Activated naive CD4-positive, alpha-beta T cell treated with anti-CD3 and anti-CD28 coated beads, Interleukin-2, amount 50 U/mL, for 16 hours (primary cell): ENCODE measurements around the gene ADCK2.
A peak's percentile ranks its signal among the peaks of the same experiment; 100 is the strongest.
"Not testable (repeated sequence)": the region's sequence is repeated elsewhere in the genome, so short reads cannot be mapped to it uniquely, and the experiment has no call there.

Experiments
- DNase-seq: peaks from one replicate; pipeline ENCODE4 v3.0.0-alpha.2; 2020

ADCK2 gene, protein sequence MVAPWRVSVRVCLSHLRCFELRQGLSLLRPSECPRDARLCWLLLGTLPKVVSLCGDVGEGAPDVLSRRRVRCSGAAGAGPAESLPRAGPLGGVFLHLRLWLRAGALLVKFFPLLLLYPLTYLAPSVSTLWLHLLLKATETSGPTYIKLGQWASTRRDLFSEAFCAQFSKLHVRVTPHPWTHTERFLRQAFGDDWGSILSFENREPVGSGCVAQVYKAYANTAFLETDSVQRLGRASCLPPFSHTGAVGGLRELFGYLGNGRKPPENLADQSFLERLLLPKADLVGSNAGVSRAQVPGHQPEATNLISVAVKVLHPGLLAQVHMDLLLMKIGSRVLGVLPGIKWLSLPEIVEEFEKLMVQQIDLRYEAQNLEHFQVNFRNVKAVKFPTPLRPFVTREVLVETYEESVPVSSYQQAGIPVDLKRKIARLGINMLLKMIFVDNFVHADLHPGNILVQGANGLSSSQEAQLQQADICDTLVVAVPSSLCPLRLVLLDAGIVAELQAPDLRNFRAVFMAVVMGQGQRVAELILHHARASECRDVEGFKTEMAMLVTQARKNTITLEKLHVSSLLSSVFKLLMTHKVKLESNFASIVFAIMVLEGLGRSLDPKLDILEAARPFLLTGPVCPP

DNA sequence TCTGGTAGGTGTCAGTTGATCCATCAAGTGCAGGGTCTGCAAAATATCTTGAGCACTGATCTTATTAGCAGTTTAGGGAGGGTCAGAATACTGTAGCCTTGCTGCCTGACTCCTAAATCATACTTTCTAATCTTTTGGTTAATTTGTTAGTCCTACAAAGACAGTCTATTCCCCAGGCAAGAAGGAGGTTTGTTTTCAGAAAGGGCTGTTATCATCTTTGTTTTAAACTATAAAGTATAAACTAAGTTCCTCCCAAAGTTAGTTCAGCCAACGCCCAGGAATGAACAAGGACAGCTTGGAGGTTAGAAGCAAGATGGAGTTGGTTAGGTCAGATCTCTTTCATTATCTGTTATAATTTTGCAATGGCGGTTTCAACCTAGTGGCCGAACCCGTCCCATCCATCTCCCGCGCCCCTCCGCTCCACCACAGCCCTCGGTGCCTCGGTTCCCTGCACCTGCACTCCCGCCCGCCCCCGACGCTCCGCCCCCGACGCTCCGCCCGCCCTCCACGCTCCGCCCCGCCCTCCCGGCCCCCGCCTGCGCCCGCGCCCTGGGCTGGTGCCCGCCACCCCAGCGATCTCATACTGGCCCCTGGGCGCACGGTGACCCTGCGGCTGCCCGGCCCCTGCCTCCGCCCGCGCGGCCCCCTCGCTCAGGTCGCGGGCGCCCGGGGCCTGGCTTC is at the start of gene ADCK2:
Gene ADCK2 (plus strand): TSS at position 564 of the 681 bp plus-strand sequence. CDS start 386 bp downstream, outside the sequence.
- peak; percentile 59 for DNase-seq

DNA sequence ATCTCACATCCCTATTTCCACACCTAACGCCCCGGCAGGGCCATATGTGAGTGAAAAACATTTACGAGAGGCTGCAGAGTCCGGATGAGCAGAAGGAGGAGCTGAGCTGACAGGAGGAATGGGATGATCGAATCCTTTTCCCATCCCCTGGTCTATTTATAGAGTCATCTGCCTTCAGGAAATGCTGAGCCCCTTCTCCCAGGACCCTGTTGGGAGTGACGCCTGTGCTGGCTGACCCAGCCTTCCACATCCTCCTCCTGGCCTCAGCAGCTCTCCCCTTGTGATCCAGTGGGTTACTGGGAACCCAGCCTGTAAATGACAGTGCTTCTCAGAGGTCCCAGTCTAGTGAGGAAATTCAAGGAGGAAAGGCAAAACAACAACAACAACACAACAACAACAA is 48.8 kb upstream of the ADCK2 start:
- DNase-seq = no peak

DNA sequence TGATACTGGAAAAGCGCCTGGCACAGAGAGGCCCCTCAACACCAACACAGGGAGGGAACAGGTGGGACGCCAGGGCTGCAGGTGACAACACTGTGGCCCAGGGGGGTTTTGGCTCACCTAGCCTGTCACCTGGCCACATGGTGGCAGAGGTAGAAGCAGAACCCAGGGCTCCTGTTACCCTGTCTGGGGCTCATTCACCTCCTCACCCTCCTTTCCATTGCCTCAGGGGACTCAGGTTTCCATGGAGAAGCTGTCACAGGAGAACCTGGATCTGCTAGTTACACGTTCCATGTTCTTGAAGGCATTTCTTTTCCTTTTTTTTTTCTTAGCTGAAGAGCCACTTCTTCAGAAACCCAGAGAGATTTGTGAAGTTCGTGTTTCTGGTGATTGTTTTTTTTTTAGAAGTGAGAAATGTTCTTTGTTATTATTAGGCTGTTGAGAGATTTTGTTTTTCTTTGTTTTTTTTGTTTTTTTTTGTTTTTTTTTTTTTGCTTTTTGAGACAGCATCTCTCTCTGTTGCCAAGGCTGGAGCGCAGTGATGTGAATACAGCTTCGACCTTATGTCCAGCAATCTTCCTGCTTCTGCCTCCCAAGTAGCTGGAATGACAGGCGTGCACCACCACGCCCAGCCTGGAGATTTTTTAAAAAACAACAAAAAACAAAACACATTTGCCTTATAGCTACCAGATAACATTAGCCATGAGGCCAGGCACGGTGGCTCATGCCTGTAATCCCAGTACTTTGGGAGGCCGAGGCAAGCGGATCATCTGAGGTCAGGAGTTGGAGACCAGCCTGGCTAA is 48.2 kb upstream of the ADCK2 start:
- DNase-seq = no peak

DNA sequence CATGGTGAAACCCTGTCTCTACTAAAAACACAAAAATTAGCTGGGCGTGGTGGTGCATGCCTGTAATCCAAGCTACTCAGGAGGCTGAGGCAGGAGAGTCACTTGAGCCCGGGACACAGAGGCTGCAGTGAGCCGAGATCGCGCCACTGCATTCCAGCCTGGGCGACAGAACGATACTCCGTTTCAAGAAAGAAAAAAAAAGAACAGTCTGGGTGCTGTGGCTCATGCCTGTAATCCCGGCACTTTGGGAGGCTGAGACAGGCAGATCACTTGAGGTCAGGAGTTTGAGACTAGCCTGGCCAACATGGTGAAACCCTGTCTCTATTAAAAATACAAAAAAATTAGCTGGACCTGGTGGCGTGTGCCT is 47.6 kb upstream of the ADCK2 start:
- DNase-seq = not testable (repeated sequence)

- no peak for DNase-seq
Observed at GRCh38 chr7:140625908-140626868, 46.6 kb upstream of the ADCK2 start.

GRCh38 chr7:140631021-140631420 is 41.7 kb upstream of the ADCK2 start:
- DNase-seq = no peak

GRCh38 chr7:140631602-140632001 is 41.1 kb upstream of the ADCK2 start:
- DNase-seq = no peak

DNA sequence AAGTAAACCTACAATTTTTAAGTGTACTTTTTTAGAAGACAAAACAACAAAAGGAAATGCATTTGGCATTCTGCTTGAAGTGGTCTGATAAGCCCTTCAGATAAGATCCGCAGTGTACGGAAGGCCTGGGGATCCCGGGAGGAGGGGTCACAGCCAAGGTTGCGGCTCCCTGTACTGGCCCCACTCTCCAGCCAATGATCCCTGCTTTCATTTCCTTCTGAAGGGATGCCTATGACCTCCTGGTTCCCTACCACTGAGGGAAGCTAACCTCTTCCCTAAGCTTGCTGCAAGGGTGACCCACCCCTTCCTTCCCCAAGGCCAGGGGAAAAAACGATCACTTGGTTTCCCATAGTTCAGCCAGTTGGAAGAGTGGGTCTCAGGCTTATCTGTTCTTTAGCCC is 37.4 kb upstream of the ADCK2 start:
- DNase-seq = no peak

DNA sequence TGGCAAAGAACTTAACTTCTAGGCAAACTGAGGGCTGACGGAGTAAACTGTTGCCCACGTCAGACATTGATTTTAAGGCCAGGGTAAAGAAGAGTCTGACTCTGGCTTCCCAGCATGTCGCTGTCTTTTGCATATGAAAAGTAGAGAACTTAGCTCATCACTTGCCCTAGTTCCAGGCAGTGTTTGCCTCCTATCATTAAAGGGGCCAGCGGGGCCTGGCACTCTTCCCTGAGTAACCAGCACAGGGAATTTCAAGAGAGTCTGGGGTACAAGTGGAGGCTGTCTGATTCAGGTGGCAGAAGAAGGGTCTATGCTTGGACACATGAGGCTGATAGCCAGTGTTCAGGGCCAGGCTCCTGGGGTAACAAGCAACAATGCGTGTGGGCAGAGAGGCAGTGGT is 36.9 kb upstream of the ADCK2 start:
- DNase-seq = no peak

- DNase-seq = no peak
Observed at GRCh38 chr7:140637400-140637799, 35.3 kb upstream of the ADCK2 start.

DNA sequence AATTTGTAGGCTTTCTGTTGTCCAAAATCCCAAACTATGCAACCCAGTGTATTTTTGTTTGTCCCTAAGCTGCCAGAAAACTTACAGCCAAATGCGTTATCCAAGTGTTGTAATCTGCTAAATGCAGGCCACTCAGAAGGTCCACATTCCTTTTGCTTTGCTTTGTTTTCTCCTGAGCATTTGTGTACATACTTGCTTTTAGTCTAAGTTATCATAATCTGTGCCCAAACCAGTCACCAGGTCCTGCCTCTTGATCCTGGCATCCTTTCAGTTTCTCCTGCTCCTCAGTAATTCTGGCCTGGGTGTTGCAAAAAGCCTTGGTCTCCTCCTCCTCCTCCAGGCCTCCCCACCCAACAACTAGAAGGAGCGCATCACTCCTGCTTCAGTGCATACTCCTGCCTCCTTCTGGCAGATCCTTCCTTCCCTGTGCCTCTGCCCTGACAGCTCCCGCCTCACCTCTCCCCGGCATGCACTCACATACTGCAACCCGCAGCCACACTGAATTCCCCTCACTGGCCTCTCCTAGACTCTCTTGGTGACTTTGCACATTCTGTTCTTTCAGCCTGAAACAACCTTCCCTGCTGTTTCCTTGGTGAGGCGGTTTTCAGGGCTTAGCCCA is 34.5 kb upstream of the ADCK2 start:
- no peak for DNase-seq

- DNase-seq = peak; percentile 48
Observed at GRCh38 chr7:140639366-140640053, 33.2 kb upstream of the ADCK2 start.

- DNase-seq = peak; percentile 16
Observed at GRCh38 chr7:140640060-140640637, 32.6 kb upstream of the ADCK2 start.

DNA sequence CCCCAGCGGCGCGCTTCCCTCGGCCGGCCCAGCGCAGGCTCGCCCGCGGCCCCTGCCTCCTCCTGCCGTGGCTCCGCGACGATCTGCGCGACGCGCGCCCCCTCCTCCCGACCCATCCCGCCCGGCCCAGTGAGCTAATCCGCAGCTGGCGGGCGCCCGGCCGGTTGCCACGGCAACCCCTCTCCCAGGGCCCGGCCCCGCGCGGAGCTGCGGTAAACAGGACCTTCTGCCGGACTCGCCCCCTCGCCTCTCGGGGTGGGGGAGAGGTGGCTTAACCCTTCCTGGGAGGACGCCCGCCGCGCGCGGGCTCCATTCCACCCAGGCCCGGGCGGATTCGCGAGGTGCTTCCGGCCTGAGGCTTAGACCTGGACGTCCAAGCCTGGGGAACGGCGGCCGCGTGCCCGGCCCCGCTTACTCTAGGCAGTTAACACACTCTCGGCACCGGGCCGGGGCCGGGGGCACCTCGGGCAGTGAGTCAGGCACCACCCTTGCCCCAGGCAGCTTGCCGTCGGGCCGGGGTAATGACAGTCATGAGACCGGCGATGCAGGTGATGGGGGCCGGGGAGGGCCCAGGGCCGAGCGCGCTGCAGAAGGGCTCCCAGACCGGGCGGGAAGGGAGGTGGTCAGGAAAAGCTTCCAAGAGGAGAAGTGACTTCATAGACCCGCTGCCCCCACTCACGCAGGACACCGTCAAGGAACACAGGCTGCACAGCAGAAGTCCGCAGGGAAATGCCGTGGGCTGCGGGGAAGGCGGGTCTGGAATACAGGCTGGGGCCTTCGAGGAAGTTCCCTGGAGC is 31.8 kb upstream of the ADCK2 start, which contains the start of gene DENND2A:
Gene DENND2A (minus strand): TSS at position 87 of the 797 bp plus-strand sequence. CDS start 38,416 bp downstream, outside the sequence.
- DNase-seq = peak; percentile 17

- DNase-seq = no peak
Observed at GRCh38 chr7:140641524-140642195, 31.1 kb upstream of the ADCK2 start.

DNA sequence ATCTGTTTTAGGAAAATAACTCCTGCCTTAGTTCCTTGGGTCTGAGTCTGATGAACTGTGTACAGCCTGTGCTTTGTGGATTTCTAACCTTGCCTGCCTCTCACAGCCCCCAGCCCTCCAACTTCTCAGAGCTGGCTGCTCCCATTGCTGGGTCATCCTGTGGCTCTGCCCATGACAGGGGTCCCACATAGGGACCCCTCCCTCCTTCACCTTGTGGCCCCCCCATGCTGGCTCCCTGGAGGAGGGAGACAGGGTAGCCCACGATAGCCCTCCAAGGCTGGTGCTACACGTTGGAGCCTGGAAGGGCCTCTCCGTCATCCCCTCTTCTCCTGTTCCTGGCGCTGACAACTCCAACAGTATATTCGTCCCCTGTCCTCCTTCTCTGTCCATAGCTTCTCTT is 29.3 kb upstream of the ADCK2 start:
- DNase-seq = no peak

GRCh38 chr7:140644761-140645160 is 28.0 kb upstream of the ADCK2 start:
- DNase-seq = not testable (repeated sequence)

DNA sequence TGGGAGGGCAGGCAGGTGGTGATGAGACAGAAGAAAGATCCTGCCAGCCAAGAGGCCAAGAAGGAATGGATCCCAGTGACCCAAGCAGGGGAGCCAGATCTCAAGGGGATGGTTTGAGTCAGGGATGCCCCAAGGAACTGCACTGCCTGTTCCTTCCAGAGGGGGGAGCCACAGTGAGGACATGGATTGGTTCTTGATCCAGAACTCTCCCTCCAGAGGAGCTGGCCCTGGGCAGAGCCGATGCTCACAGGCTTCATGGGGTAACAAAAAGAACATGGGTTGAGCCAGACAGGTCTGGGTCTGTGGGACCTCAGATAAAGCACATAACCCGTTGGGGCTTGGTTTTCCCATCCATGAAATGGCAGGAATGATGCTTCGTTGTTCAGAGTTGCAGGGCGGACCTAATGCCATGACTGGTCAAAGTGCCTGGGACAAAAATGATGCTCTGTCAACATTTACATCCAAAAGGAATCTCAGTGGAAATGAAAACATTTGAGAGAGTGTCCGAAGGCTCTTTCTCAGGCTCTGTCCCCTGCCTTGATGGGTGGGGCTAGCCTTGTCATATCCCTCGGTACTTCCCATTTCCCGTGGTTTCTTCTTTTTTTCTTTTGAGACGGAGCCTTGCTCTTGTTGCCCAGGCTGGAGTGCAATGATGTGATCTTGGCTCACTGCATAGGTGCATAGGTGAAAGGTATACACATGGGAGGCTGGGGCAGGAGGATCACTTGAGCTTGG is 27.4 kb upstream of the ADCK2 start:
- no peak for DNase-seq
